Naive thymus-derived CD4-positive, alpha-beta T cell (primary cell): Measurements from ENCODE around the gene TMEM86A. TPM values are rescaled to one million over a fixed set of nuclear protein-coding genes. Genes with fewer than 3 reads are reported as not detected.

Source experiments
- ATAC-seq: fragments of 150-1000 bp; cut with Tn5 transposase; 2 replicates; pipeline ENCODE4 v1.10.0; 2021; ENCODE audit warnings: mild to moderate bottlenecking, moderate library complexity
- CTCF ChIA-PET: fragments of 350-600 bp; sonication (Branson Sonifier 250); formaldehyde crosslinking; loops from one replicate; lab custom pipeline; 2021; ENCODE audit warnings: antibody characterized with exemption; lab: Charles Lee
- POLR2A ChIA-PET: fragments of 350-600 bp; sonication (Branson Sonifier 250); formaldehyde crosslinking; loops from one replicate; lab custom pipeline; 2021; ENCODE audit warnings: antibody characterized with exemption, inconsistent platforms; lab: Charles Lee
- DNase-seq, 9 donors: peaks; one replicate each; pipeline versions ENCODE4 v3.0.0 to v3.0.0-alpha.2; 2020 to 2022; ENCODE audit warnings: mixed read lengths in 1 of 9
- H3K27ac ChIP-seq: one replicate; pipeline ENCODE4 v1.7.0; 2013; ENCODE audit warnings: mild to moderate bottlenecking, low read depth, low read length, moderate library complexity
- H3K27me3 ChIP-seq, 2 donors: one replicate each; pipeline ENCODE4 v1.7.0; 2013; ENCODE audit warnings: low read length in 2 of 2, mild to moderate bottlenecking in 2 of 2, moderate library complexity in 2 of 2; ENCODE audit not compliant: control insufficient read depth in 2 of 2, insufficient read depth in 2 of 2
- H3K36me3 ChIP-seq, 3 experiments: 1 replicate in 2 of 3; 2 replicates in 1 of 3; pipeline ENCODE4 v1.7.0; 2013; ENCODE audit warnings: low read length in 3 of 3, mild to moderate bottlenecking in 3 of 3, moderate library complexity in 1 of 3; ENCODE audit not compliant: insufficient read depth in 3 of 3, control insufficient read depth in 2 of 3
- H3K4me1 ChIP-seq, 2 donors: one replicate each; pipeline ENCODE4 v1.7.0; 2013; ENCODE audit warnings: low read length in 2 of 2, mild to moderate bottlenecking in 2 of 2, moderate library complexity in 1 of 2; ENCODE audit not compliant: control insufficient read depth in 2 of 2, insufficient read depth in 2 of 2
- H3K4me3 ChIP-seq: 2 replicates; pipeline ENCODE4 v1.7.0; 2013; ENCODE audit warnings: mild to moderate bottlenecking, low read length
- H3K9me3 ChIP-seq, 3 experiments: 1 replicate in 2 of 3; 2 replicates in 1 of 3; pipeline ENCODE4 v1.7.0; 2013; ENCODE audit warnings: low read length in 3 of 3; ENCODE audit not compliant: control insufficient read depth in 2 of 3
- H3K27ac Mint-ChIP-seq, 9 donors: one replicate each; pipeline ENCODE4 v1.8.0; 2020 to 2022; ENCODE audit warnings: mixed read lengths in 9 of 9, mild to moderate bottlenecking in 8 of 9, moderate library complexity in 5 of 9, inconsistent platforms in 2 of 9
- H3K27me3 Mint-ChIP-seq, 5 donors: one replicate each; pipeline ENCODE4 v1.8.0; 2021 to 2022; ENCODE audit warnings: mixed read lengths in 5 of 5, mild to moderate bottlenecking in 1 of 5
- H3K36me3 Mint-ChIP-seq, 5 donors: one replicate each; pipeline ENCODE4 v1.8.0; 2020 to 2022; ENCODE audit warnings: mixed read lengths in 5 of 5, mild to moderate bottlenecking in 3 of 5, inconsistent platforms in 1 of 5
- H3K4me1 Mint-ChIP-seq, 7 donors: one replicate each; pipeline ENCODE4 v1.8.0; 2020 to 2022; ENCODE audit warnings: mixed read lengths in 7 of 7, mild to moderate bottlenecking in 3 of 7, inconsistent platforms in 1 of 7
- H3K4me3 Mint-ChIP-seq, 10 donors: one replicate each; pipeline ENCODE4 v1.8.0; 2020 to 2022; ENCODE audit warnings: mild to moderate bottlenecking in 10 of 10, mixed read lengths in 10 of 10, moderate library complexity in 6 of 10, inconsistent platforms in 2 of 10
- H3K9me3 Mint-ChIP-seq, 11 donors: one replicate each; pipeline ENCODE4 v1.8.0; 2020 to 2022; ENCODE audit warnings: mixed read lengths in 11 of 11, mild to moderate bottlenecking in 4 of 11, inconsistent platforms in 1 of 11, moderate library complexity in 1 of 11
- intact Hi-C, 2 donors: fragments of 100-400 bp; cut with micrococcal nuclease; formaldehyde crosslinking; loops; one replicate each; pipeline ENCODE4 v1.15.1; 2023
- polyA plus RNA-seq, 2 donors: library from polyadenylated mRNA; unstranded; fragments of 300-500 nt; fragmentation: Illumina TruSeq; gene quantifications; one replicate each; pipeline ENCODE4 v1.2.3, GENCODE V29; 2021
- total RNA-seq, 6 experiments: library from RNA in 5 of 6; stranded (reverse) in 5 of 6; gene quantifications; 1 replicate in 5 of 6; 2 replicates in 1 of 6; pipeline ENCODE4 v1.2.3 and lab custom pipeline; 2021 to 2026

Gene TMEM86A
- total and polyA plus RNA-seq, 7 experiments from 2014 or later, result 0.53 to 6.5 (median 4.3) TPM

DNA sequence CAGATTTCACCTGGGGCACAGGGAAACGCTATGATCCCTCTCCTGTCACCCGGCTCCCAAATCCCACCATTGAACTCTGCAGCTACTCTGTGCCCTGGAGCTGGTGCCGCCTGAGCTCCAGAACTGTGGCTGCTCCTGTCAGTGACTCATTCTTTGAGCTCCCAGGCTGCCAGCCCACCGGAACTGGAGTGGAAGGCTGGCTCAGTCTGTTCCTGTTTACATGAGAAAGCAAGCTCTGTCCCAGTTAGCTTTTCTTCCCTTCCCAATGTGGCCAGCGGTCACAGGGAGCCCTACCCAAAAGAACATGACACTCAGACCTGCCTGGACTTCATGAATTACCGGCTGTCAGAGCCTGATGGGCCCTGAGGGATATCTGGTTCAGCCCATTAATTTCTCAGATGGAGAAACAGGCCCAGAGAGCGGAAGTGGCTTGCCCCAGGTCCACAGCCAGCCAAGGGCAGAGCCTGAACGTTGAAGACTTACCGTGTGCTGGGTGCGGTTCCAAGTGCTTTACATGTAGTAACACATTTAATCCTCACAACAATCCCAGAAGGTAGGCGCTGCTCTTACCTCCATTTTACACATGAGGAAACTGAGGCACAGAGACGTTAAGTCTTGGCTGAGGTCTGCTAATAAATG, 51.2 kb downstream of the TMEM86A start:
- Histone ChIP-seq H3K9me3 (no peaks in the 10 kb centered on the region), H3K27ac (no peak overlapping the region), H3K27me3 (no peaks in the 10 kb centered on the region), H3K4me3 (no peak overlapping the region), H3K4me1 (no peaks in the 10 kb centered on the region), H3K36me3 (no peaks in the 10 kb centered on the region)
- Mint-ChIP-seq H3K36me3 (no peaks in the 10 kb centered on the region), H3K4me1 (peaks cover 0 to 4% (median 0%) of the 10 kb centered on the region in 7 donors), H3K9me3 (no peaks in the 10 kb centered on the region), H3K27ac (no peak overlapping the region), H3K4me3 (no peak overlapping the region), H3K27me3 (peaks cover 0 to 13% (median 0%) of the 10 kb centered on the region in 5 donors)
- DNase-seq (no peak), ATAC-seq (no peak)
- ChIA-PET POLR2A (no interaction called here), CTCF (interaction anchor here (0.6 kb wide), 1 partner anchor 217 kb away, joined by 3 read pairs; no protein-coding TSS in a partner anchor)
- intact Hi-C loops, result no loop called here

DNA sequence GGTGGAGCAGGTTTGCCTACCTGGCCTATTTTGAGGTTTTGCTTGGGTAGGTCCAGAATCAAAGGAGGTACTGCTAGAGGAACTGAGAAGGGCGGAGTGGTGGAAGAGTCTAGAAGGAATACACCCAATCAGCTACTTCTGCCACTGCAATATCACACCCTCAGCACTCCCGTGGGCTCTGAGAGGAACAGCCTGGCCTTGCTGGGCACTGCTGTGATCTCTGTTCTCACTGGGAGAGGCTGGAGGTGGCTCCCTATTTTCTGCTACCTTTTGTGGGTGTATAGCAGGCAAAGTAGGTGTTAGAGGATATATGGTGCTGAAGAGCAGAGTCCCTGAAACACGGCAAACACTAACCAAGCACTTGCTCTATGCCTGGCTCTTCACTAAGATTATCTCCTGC, 52.4 kb downstream of the TMEM86A start:
- DNase-seq (no peak), ATAC-seq (no peak)
- H3K27ac Mint-ChIP-seq, result no peak overlapping the region
- peaks cover 0 to 4% (median 0%) of the 10 kb centered on the region in 7 donors for H3K4me1 Mint-ChIP-seq
- CTCF ChIA-PET, result no interaction called here
- H3K9me3 ChIP-seq, result no peaks in the 10 kb centered on the region
- no peak overlapping the region for H3K4me3 Mint-ChIP-seq
- H3K4me1 ChIP-seq, result no peaks in the 10 kb centered on the region
- H3K36me3 ChIP-seq, result no peaks in the 10 kb centered on the region
- H3K27me3 ChIP-seq, result no peaks in the 10 kb centered on the region
- peaks cover 0 to 13% (median 0%) of the 10 kb centered on the region in 5 donors for H3K27me3 Mint-ChIP-seq
- intact Hi-C loops, result no loop called here
- H3K27ac ChIP-seq, result no peak overlapping the region
- H3K36me3 Mint-ChIP-seq, result no peaks in the 10 kb centered on the region
- H3K9me3 Mint-ChIP-seq, result no peaks in the 10 kb centered on the region
- no peak overlapping the region for H3K4me3 ChIP-seq
- POLR2A ChIA-PET, result no interaction called here

DNA sequence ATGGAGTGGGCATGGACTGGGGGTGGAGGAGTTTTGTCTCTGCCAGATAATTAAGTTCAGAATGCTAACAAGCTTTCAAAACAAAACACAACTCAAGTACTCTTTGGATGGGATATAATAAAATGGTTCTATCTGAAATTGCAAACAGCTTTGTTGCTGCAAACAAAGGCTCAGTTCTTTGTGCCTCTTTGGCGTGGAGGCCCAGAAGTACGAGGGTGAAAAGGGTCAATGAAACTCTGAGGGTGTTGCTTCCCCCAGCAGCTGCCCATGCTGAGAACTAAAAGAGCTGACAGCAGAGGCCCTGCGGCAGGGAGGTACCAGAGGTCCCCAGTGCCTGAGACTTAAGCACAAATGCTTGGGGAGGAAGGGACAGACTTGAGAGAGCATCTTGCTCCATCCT, 53.9 kb downstream of the TMEM86A start:
- H3K4me1 Mint-ChIP-seq, result peaks cover 0 to 4% (median 0%) of the 10 kb centered on the region in 7 donors
- POLR2A ChIA-PET, result no interaction called here

DNA sequence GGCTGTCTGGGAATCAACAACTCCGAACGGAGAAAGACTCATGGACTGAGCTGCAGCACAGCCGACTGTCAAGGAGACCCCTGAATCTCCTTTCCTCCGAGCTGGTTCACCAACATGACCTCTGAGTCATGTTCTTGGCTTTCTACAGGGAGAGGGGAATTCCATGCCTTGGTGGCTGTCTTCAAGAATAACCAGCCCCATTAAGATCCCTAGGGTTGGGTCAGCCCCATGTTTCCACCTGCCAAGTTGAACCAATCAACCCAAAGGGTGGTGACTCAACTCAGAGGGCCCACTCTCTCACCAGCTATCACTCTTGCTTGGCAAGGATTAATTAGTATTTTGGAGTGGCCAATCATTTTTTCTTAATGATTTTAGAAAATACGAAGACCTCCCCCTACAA, 55.7 kb downstream of the TMEM86A start:
- H3K4me3 ChIP-seq, result no peak overlapping the region
- H3K27me3 Mint-ChIP-seq, result peaks cover 0 to 23% (median 0%) of the 10 kb centered on the region in 5 donors
- DNase-seq (no peak), ATAC-seq (no peak)
- POLR2A ChIA-PET, result no interaction called here
- no peak overlapping the region for H3K27ac ChIP-seq
- no peaks in the 10 kb centered on the region for H3K9me3 Mint-ChIP-seq
- intact Hi-C loops, result no loop called here
- H3K36me3 ChIP-seq, result no peaks in the 10 kb centered on the region
- H3K4me1 ChIP-seq, result no peaks in the 10 kb centered on the region
- no peaks in the 10 kb centered on the region for H3K9me3 ChIP-seq
- no peak overlapping the region for H3K4me3 Mint-ChIP-seq
- CTCF ChIA-PET, result no interaction called here
- no peaks in the 10 kb centered on the region for H3K27me3 ChIP-seq
- no peaks in the 10 kb centered on the region for H3K36me3 Mint-ChIP-seq
- H3K4me1 Mint-ChIP-seq, result peaks cover 0 to 4% (median 0%) of the 10 kb centered on the region in 7 donors
- H3K27ac Mint-ChIP-seq, result no peak overlapping the region

More for the DNA sequence above, 53.9 kb downstream of the TMEM86A start:
- Histone ChIP-seq H3K9me3 (no peaks in the 10 kb centered on the region), H3K27ac (no peak overlapping the region), H3K4me3 (no peak overlapping the region), H3K27me3 (no peaks in the 10 kb centered on the region), H3K4me1 (no peaks in the 10 kb centered on the region), H3K36me3 (no peaks in the 10 kb centered on the region)
- no peaks in the 10 kb centered on the region for H3K9me3 Mint-ChIP-seq
- no peak overlapping the region for H3K4me3 Mint-ChIP-seq
- intact Hi-C loops, result no loop called here
- no peak for ATAC-seq
- peaks cover 0 to 15% (median 0%) of the 10 kb centered on the region in 5 donors for H3K27me3 Mint-ChIP-seq
- no peak for DNase-seq
- CTCF ChIA-PET, result no interaction called here
- no peaks in the 10 kb centered on the region for H3K36me3 Mint-ChIP-seq
- H3K27ac Mint-ChIP-seq, result no peak overlapping the region

Other genes starting within 250 kb of the TMEM86A start
- gene LDHAL6A, start 242.9 kb upstream of the TMEM86A start, total RNA-seq, result under 1 TPM in 1 of 5 experiments, not detected in 4; 0.86 TPM
- gene LDHAL6A, start 242.9 kb upstream of the TMEM86A start, polyA plus RNA-seq, result under 1 TPM; 0.25 to 0.37 TPM
- gene TSG101, start 171.8 kb upstream of the TMEM86A start, total RNA-seq, result 10 to 100 TPM; 16.8 to 46.3 (median 36.3) TPM
- gene TSG101, start 171.8 kb upstream of the TMEM86A start, polyA plus RNA-seq, result 10 to 100 TPM; 40.8 to 61.4 TPM
- gene UEVLD, start 110.0 kb upstream of the TMEM86A start, total RNA-seq, result 10 to 100 TPM in 1 of 5 experiments, 1 to 10 TPM in 4; 3.6 to 19.8 (median 5.8) TPM
- gene UEVLD, start 110.0 kb upstream of the TMEM86A start, polyA plus RNA-seq, result 1 to 10 TPM; 3.8 to 4.2 TPM
- 1 to 10 TPM in 1 of 5 experiments, under 1 TPM in 1, not detected in 3; 0.75 to 2.2 TPM for gene MISFA, start 99.0 kb upstream of the TMEM86A start, total RNA-seq
- gene MISFA, start 99.0 kb upstream of the TMEM86A start, polyA plus RNA-seq, result under 1 TPM; 0.21 to 0.41 TPM
- 10 to 100 TPM; 26.0 to 37.4 (median 28.2) TPM for gene SPTY2D1, start 64.4 kb upstream of the TMEM86A start, total RNA-seq
- 10 to 100 TPM in 1 of 2 donors, 1 to 10 TPM in 1; 7.1 to 12.6 TPM for gene SPTY2D1, start 64.4 kb upstream of the TMEM86A start, polyA plus RNA-seq
- gene IGSF22, start 27.4 kb downstream of the TMEM86A start, total RNA-seq, result 1 to 10 TPM; 1.5 to 5.8 (median 4.5) TPM
- gene IGSF22, start 27.4 kb downstream of the TMEM86A start, polyA plus RNA-seq, result 1 to 10 TPM; 2.0 to 2.6 TPM
- not detected for gene PTPN5, start 93.0 kb downstream of the TMEM86A start, total RNA-seq
- not detected for gene PTPN5, start 93.0 kb downstream of the TMEM86A start, polyA plus RNA-seq
- gene MRGPRX1, start 240.6 kb downstream of the TMEM86A start, total RNA-seq, result not detected
- not detected for gene MRGPRX1, start 240.6 kb downstream of the TMEM86A start, polyA plus RNA-seq